ENCODE data around the gene MINAR2. TPM values are rescaled to one million over a fixed set of nuclear protein-coding genes. Genes with fewer than 3 reads are reported as not detected.

MINAR2 gene
- polyA plus RNA-seq, 1 experiment = not detected

- TF ChIP-seq CTCF (IDR thresholded peaks at IDR 0.05; ENCODE audit: low read depth, low read length) = no peak
- ChIA-PET CTCF (no interaction called here), POLR2A (no interaction called here)
Measured at GRCh38 chr5:129807162-129807814, 59.4 kb downstream of the MINAR2 start.

More at GRCh38 chr5:129807162-129807814, 59.4 kb downstream of the MINAR2 start:
- Histone ChIP-seq H3K4me3 (ENCODE audit: low read depth, low read length) (no peak overlapping the region), H3K27me3 (ENCODE audit: control insufficient read depth, insufficient read depth, low read length) (no peaks in the 10 kb centered on the region), H3K9me3 (ENCODE audit: control insufficient read depth, insufficient read depth, low read length) (no peaks in the 10 kb centered on the region), H3K27ac (ENCODE audit: low read depth, low read length) (no peak overlapping the region)
- no peak for DNase-seq (ENCODE audit: low read depth, low spot score)

Other genes with a start within 250 kb of the MINAR2 start
- gene CHSY3, start 156.4 kb downstream of the MINAR2 start, polyA plus RNA-seq (2011; rRNA removed) = 0.43 and 0.67 TPM in 2 replicates

Data from AG04450 (cell line).